WTC11 (cell line): ENCODE measurements around the gene TBC1D24.

Experiments
- CDX4 ChIP-seq: fragments of 250-450 bp; sonication (Bioruptor Pico); IDR thresholded peaks from 2 replicates; pipeline ENCODE4 v1.9.0; 2021; ENCODE audit warnings: moderate library complexity, mild to moderate bottlenecking, inconsistent platforms, borderline replicate concordance
- CTCF ChIP-seq: fragments of 200-600 bp; IDR thresholded peaks from 2 replicates; pipeline ENCODE4 v1.8.0; 2022; ENCODE audit warnings: antibody characterized with exemption
- E2F1 ChIP-seq: sonication (generic); formaldehyde crosslinking; IDR thresholded peaks from 2 replicates; pipeline ENCODE4 v1.8.0; 2022; ENCODE audit warnings: mild to moderate bottlenecking, missing genetic modification reagents
- ELF4 ChIP-seq: sonication (generic); formaldehyde crosslinking; IDR thresholded peaks from 2 replicates; pipeline ENCODE4 v1.8.1; 2022; ENCODE audit warnings: low read depth, mild to moderate bottlenecking, moderate library complexity, missing genetic modification reagents
- HMGXB4 ChIP-seq: sonication (generic); formaldehyde crosslinking; IDR thresholded peaks from 2 replicates; pipeline ENCODE4 v1.8.1; 2023; ENCODE audit warnings: mild to moderate bottlenecking, moderate library complexity, missing genetic modification reagents
- MXD4 ChIP-seq: fragments of 250-450 bp; sonication (Bioruptor Pico); IDR thresholded peaks from 2 replicates; pipeline ENCODE4 v1.8.0; 2021; ENCODE audit warnings: mild to moderate bottlenecking, moderate library complexity, borderline replicate concordance
- RORB ChIP-seq: fragments of 250-450 bp; sonication (Bioruptor Pico); IDR thresholded peaks from 2 replicates; pipeline ENCODE4 v1.9.0; 2021; ENCODE audit warnings: mild to moderate bottlenecking
- TCF7 ChIP-seq: sonication (generic); formaldehyde crosslinking; IDR thresholded peaks from 2 replicates; pipeline ENCODE4 v1.8.0; 2022; ENCODE audit warnings: mild to moderate bottlenecking, low read depth, missing genetic modification reagents, moderate library complexity
- ZNF121 ChIP-seq: sonication (generic); formaldehyde crosslinking; IDR thresholded peaks from 2 replicates; pipeline ENCODE4 v1.8.0; 2023; ENCODE audit warnings: missing genetic modification reagents
- ZNF512 ChIP-seq: sonication (generic); formaldehyde crosslinking; IDR thresholded peaks from 2 replicates; pipeline ENCODE4 v1.8.1; 2022; ENCODE audit warnings: missing genetic modification reagents, borderline replicate concordance

- TF ChIP-seq CTCF = no peak
- no peak for TF ChIP-seq CDX4 (CRISPR knock-in tag)
- TF ChIP-seq ZNF121 (CRISPR knock-in tag) = no peak
- TF ChIP-seq MXD4 (CRISPR knock-in tag) = no peak
- no peak for TF ChIP-seq HMGXB4 (CRISPR knock-in tag)
- TF ChIP-seq RORB (CRISPR knock-in tag) = no peak
- no peak for TF ChIP-seq ZNF512 (CRISPR knock-in tag)
- TF ChIP-seq TCF7 = no peak
- no peak for TF ChIP-seq E2F1
- TF ChIP-seq ELF4 (CRISPR knock-in tag) = no peak
These were observed 47.4 kb upstream of the TBC1D24 start for GRCh38 chr16:2427526-2427925.
